Activated T-cell treated with anti-CD3 and anti-CD28 coated beads, Interleukin-2, amount 50 U/mL, for 4 hours (primary cell): Measurements from ENCODE around the gene FTCD. TPM values are rescaled to one million over a fixed set of nuclear protein-coding genes. Genes with fewer than 3 reads are reported as not detected.
"Not testable (repeated sequence)": the region's sequence is repeated elsewhere in the genome, so short reads cannot be mapped to it uniquely, and the experiment has no call there.

Source experiments
- ATAC-seq, 2 donors: fragments of 200-7000 bp; cut with Tn5 transposase; one replicate each; pipeline ENCODE4 v1.10.0; 2021
- DNase-seq: peaks from one replicate; pipeline ENCODE4 v3.0.0-alpha.2; 2020
- H3K27me3 Mint-ChIP-seq: one replicate; pipeline ENCODE4 v1.8.0; 2021; ENCODE audit warnings: low read depth, mixed read lengths
- H3K36me3 Mint-ChIP-seq: one replicate; pipeline ENCODE4 v1.8.0; 2022; ENCODE audit warnings: mixed read lengths; ENCODE audit not compliant: insufficient read depth
- H3K4me1 Mint-ChIP-seq: one replicate; pipeline ENCODE4 v1.8.0; 2021; ENCODE audit warnings: low read depth, mixed read lengths
- H3K4me3 Mint-ChIP-seq: one replicate; pipeline ENCODE4 v1.8.0; 2021; ENCODE audit warnings: mild to moderate bottlenecking, moderate library complexity, mixed read lengths
- H3K9me3 Mint-ChIP-seq: one replicate; pipeline ENCODE4 v1.8.0; 2021; ENCODE audit warnings: mixed read lengths
- total RNA-seq, 3 donors: library from RNA; stranded (reverse); gene quantifications; one replicate each; pipeline ENCODE4 v1.2.1, GENCODE V29; 2021

The FTCD gene
- total RNA-seq, 3 donors from 2014 or later: 0.33 to 0.71 (median 0.40) TPM

- Mint-ChIP-seq H3K4me3 (no peak overlapping the region), H3K4me1 (no peaks in the 10 kb centered on the region), H3K27me3 (no peaks in the 10 kb centered on the region), H3K36me3 (peaks cover 3% of the 10 kb centered on the region), H3K9me3 (no peaks in the 10 kb centered on the region)
- DNase-seq (no peak), ATAC-seq (no peak)
Measured at GRCh38 chr21:46191257-46191685, 35.9 kb upstream of the FTCD start.

GRCh38 chr21:46190491-46191131 lies 35.2 kb upstream of the FTCD start:
- Mint-ChIP-seq H3K4me1 (no peaks in the 10 kb centered on the region), H3K9me3 (no peaks in the 10 kb centered on the region), H3K27me3 (no peaks in the 10 kb centered on the region), H3K36me3 (peaks cover 2% of the 10 kb centered on the region), H3K4me3 (no peak overlapping the region)
- no peak for ATAC-seq
- DNase-seq: no peak

GRCh38 chr21:46189959-46190490 lies 34.6 kb upstream of the FTCD start:
- Mint-ChIP-seq H3K4me3 (no peak overlapping the region), H3K9me3 (no peaks in the 10 kb centered on the region), H3K27me3 (no peaks in the 10 kb centered on the region), H3K4me1 (peaks cover 1% of the 10 kb centered on the region), H3K36me3 (no peaks in the 10 kb centered on the region)
- no peak for ATAC-seq
- no peak for DNase-seq

- DNase-seq: no peak
- H3K9me3 Mint-ChIP-seq: no peaks in the 10 kb centered on the region
- H3K27me3 Mint-ChIP-seq: no peaks in the 10 kb centered on the region
- H3K4me1 Mint-ChIP-seq: peaks cover 1% of the 10 kb centered on the region
- H3K36me3 Mint-ChIP-seq: no peaks in the 10 kb centered on the region
- no peak overlapping the region for H3K4me3 Mint-ChIP-seq
- no peak for ATAC-seq
Measured at GRCh38 chr21:46189213-46189958, 34.0 kb upstream of the FTCD start.

GRCh38 chr21:46188226-46189212 lies 33.1 kb upstream of the FTCD start:
- no peak for DNase-seq
- no peak for ATAC-seq
- Mint-ChIP-seq H3K4me3 (no peak overlapping the region), H3K36me3 (no peaks in the 10 kb centered on the region), H3K27me3 (no peaks in the 10 kb centered on the region), H3K9me3 (no peaks in the 10 kb centered on the region), H3K4me1 (peaks cover 1% of the 10 kb centered on the region)

GRCh38 chr21:46187814-46188213 lies 32.4 kb upstream of the FTCD start:
- Mint-ChIP-seq H3K9me3 (no peaks in the 10 kb centered on the region), H3K4me3 (no peak overlapping the region), H3K27me3 (no peaks in the 10 kb centered on the region), H3K36me3 (no peaks in the 10 kb centered on the region), H3K4me1 (peaks cover 1% of the 10 kb centered on the region)
- DNase-seq: no peak
- no peak for ATAC-seq

- peaks cover 1% of the 10 kb centered on the region for H3K4me1 Mint-ChIP-seq
- no peaks in the 10 kb centered on the region for H3K36me3 Mint-ChIP-seq
- ATAC-seq: no peak
- no peaks in the 10 kb centered on the region for H3K9me3 Mint-ChIP-seq
- no peak for DNase-seq
- no peak overlapping the region for H3K4me3 Mint-ChIP-seq
- no peaks in the 10 kb centered on the region for H3K27me3 Mint-ChIP-seq
Measured at GRCh38 chr21:46187261-46187660, 31.9 kb upstream of the FTCD start.

- Mint-ChIP-seq H3K36me3 (no peaks in the 10 kb centered on the region), H3K27me3 (no peaks in the 10 kb centered on the region), H3K9me3 (no peaks in the 10 kb centered on the region), H3K4me1 (peaks cover 1% of the 10 kb centered on the region), H3K4me3 (no peak overlapping the region)
- DNase-seq (no peak), ATAC-seq (no peak)
Measured at GRCh38 chr21:46185716-46186115, 30.3 kb upstream of the FTCD start.

- H3K27me3 Mint-ChIP-seq: no peaks in the 10 kb centered on the region
- peak overlapping the region; percentile 80 for H3K4me3 Mint-ChIP-seq
- DNase-seq (peak; percentile 47), ATAC-seq (peak; percentile 81 to 82)
- peaks cover 1% of the 10 kb centered on the region for H3K4me1 Mint-ChIP-seq
- H3K36me3 Mint-ChIP-seq: no peaks in the 10 kb centered on the region
- no peaks in the 10 kb centered on the region for H3K9me3 Mint-ChIP-seq
Measured at GRCh38 chr21:46184625-46185555, 29.5 kb upstream of the FTCD start.

- Mint-ChIP-seq H3K9me3 (no peaks in the 10 kb centered on the region), H3K4me1 (peaks cover 1% of the 10 kb centered on the region)
- ATAC-seq: peak; percentile 70 to 76
Measured at GRCh38 chr21:46183910-46184624, 28.7 kb upstream of the FTCD start, which contains the start of gene SPATC1L. Gene SPATC1L (minus strand): TSS chr21:46184459. CDS start chr21:46182816, 1,643 bp downstream.

GRCh38 chr21:46183337-46183909 lies 28.0 kb upstream of the FTCD start:
- not testable (repeated sequence) for DNase-seq, H3K36me3 Mint-ChIP-seq, ATAC-seq, H3K4me1 Mint-ChIP-seq, H3K9me3 Mint-ChIP-seq, H3K27me3 Mint-ChIP-seq
- H3K4me3 Mint-ChIP-seq: peak overlapping the region; percentile 45

More at GRCh38 chr21:46183910-46184624, 28.7 kb upstream of the FTCD start, which contains the start of gene SPATC1L:
- no peak for DNase-seq
- Mint-ChIP-seq H3K4me3 (peak within 1 kb of the TSS; percentile 80), H3K27me3 (no peaks in the 10 kb centered on the region), H3K36me3 (no peaks in the 10 kb centered on the region)

- Mint-ChIP-seq H3K4me1 (peaks cover 1% of the 10 kb centered on the region), H3K36me3 (no peaks in the 10 kb centered on the region), H3K27me3 (no peaks in the 10 kb centered on the region), H3K4me3 (peak overlapping the region; percentile 45), H3K9me3 (no peaks in the 10 kb centered on the region)
- no peak for DNase-seq
- no peak for ATAC-seq
Measured at GRCh38 chr21:46182548-46183336, 27.4 kb upstream of the FTCD start.
